GM13976 (cell line): ENCODE data around the gene DPT.
"Not testable (repeated sequence)": the region's sequence is repeated elsewhere in the genome, so short reads cannot be mapped to it uniquely, and the experiment has no call there.

Source experiments
- DNase-seq: peaks from one replicate; pipeline ENCODE4 v3.0.0; 2012; ENCODE audit warnings: low spot score
- CTCF ChIP-seq: IDR thresholded peaks from 2 replicates; pipeline ENCODE4 v1.5.1; 2012; ENCODE audit warnings: borderline replicate concordance, mild to moderate bottlenecking; ENCODE audit not compliant: insufficient read depth; ENCODE audit errors: extremely low read depth, missing control alignments, control extremely low read depth
- in situ Hi-C: fragments of 300-500 bp; cut with MboI; formaldehyde crosslinking; loops from one replicate; pipeline ENCODE4 v1.12.0; 2022; ENCODE audit warnings: low sequenced_read_pairs, mixed read lengths, inconsistent platforms; ENCODE audit not compliant: unreplicated experiment

Gene DPT

GRCh38 chr1:168728473-168729404, at the start of gene DPT:
Gene DPT (minus strand): TSS chr1:168729206. CDS start chr1:168729174, 32 bp downstream.
- in situ Hi-C loops, result no loop called here
- no peak for DNase-seq
- TF ChIP-seq CTCF, result no peak

GRCh38 chr1:168775366-168775765, 46.4 kb upstream of the DPT start:
- no peak for DNase-seq
- no peak for TF ChIP-seq CTCF
- in situ Hi-C loops, result no loop called here

- no peak for DNase-seq
- in situ Hi-C loops, result no loop called here
- no peak for TF ChIP-seq CTCF
Observed at GRCh38 chr1:168774241-168774640, 45.2 kb upstream of the DPT start.

GRCh38 chr1:168772428-168773060, 43.5 kb upstream of the DPT start:
- TF ChIP-seq CTCF, result no peak
- DNase-seq, result no peak
- in situ Hi-C loops, result no loop called here

GRCh38 chr1:168771104-168771630, 42.2 kb upstream of the DPT start:
- no peak for TF ChIP-seq CTCF
- no peak for DNase-seq
- in situ Hi-C loops, result no loop called here

- in situ Hi-C loops, DNase-seq: not testable (repeated sequence)
Observed at GRCh38 chr1:168769893-168770292, 40.9 kb upstream of the DPT start.
